K562 (cell line): ENCODE measurements around the gene ADCY4. TPM values are rescaled to one million over a fixed set of nuclear protein-coding genes. Genes with fewer than 3 reads are reported as not detected.

Source experiments
- ATAC-seq: fragments of 200-7000 bp; cut with Tn5 transposase; 3 replicates; pipeline ENCODE4 v1.9.1; 2020; ENCODE audit warnings: moderate library complexity
- BruUV-seq: library from RNA; stranded (reverse); fragments of 400-500 nt; replicated peaks from 2 replicates; lab custom pipeline; 2021; lab: Mats Ljungman, UMichigan
- CTCF ChIA-PET: fragments of 300-600 bp; formaldehyde crosslinking; extraction: SDS; loops from one replicate; lab custom pipeline; 2021; ENCODE audit warnings: low intra/inter-chr PET ratio; lab: Yijun Ruan, JAX
- POLR2A ChIA-PET: fragments of 300-600, 350-650 bp; sonication (Branson Sonifier 250); formaldehyde crosslinking; extraction: SDS; loops from one replicate; lab custom pipeline; 2021; ENCODE audit warnings: antibody characterized with exemption, inconsistent platforms; lab: Yijun Ruan, JAX
- DNase-seq, 4 experiments: peaks; one replicate each; pipeline versions ENCODE4 v3.0.0 to v3.0.0-alpha.2; 2011 to 2018; ENCODE audit warnings: low spot score in 3 of 4, mixed read lengths in 3 of 4; ENCODE audit errors: extremely low read depth in 1 of 4
- FAIRE-seq: peaks from 2 replicates; lab custom pipeline; 2011; peaks lifted over from hg19 to GRCh38; lab: Jason Lieb, UNC
- H2AFZ ChIP-seq: 2 replicates; pipeline ENCODE4 v1.6.0; 2011; ENCODE audit warnings: low read depth, low read length, control low read depth, inconsistent platforms
- H3K27ac ChIP-seq: fragments of 200-600 bp; 3 replicates; pipeline ENCODE4 v1.8.0; 2011; ENCODE audit warnings: low read depth, mild to moderate bottlenecking, control low read depth, inconsistent platforms, low read length, moderate library complexity, mixed read lengths; ENCODE audit errors: extremely low read depth
- H3K27me3 ChIP-seq, 2 experiments: fragments of 300-600 bp in 1 of 2; 2 replicates in 1 of 2; 3 replicates in 1 of 2; pipeline versions ENCODE4 v1.6.0 to v1.8.0; 2011; ENCODE audit warnings: inconsistent platforms in 2 of 2, low read length in 2 of 2, mild to moderate bottlenecking in 1 of 2, mixed read lengths in 1 of 2, moderate library complexity in 1 of 2; ENCODE audit not compliant: control insufficient read depth in 2 of 2, insufficient read depth in 2 of 2
- H3K36me3 ChIP-seq: fragments of 300-600 bp; 3 replicates; pipeline ENCODE4 v1.8.0; 2011; ENCODE audit warnings: mild to moderate bottlenecking, low read length, inconsistent platforms; ENCODE audit not compliant: control insufficient read depth, insufficient read depth
- H3K4me1 ChIP-seq, 2 experiments: fragments of 200-600 bp in 1 of 2; replicated peaks in 1 of 2; 2 replicates in 1 of 2; 3 replicates in 1 of 2; pipeline versions ENCODE4 v1.5.1 to v1.8.0; 2011; ENCODE audit warnings: inconsistent platforms in 2 of 2, low read length in 2 of 2, mild to moderate bottlenecking in 1 of 2, mixed read lengths in 1 of 2, moderate library complexity in 1 of 2; ENCODE audit not compliant: control insufficient read depth in 2 of 2, insufficient read depth in 2 of 2
- H3K4me2 ChIP-seq: 2 replicates; pipeline ENCODE4 v1.6.1; 2011; ENCODE audit warnings: low read length, control low read depth, inconsistent platforms, mixed read lengths; ENCODE audit not compliant: insufficient read depth
- H3K4me3 ChIP-seq: fragments of 200-600 bp; sonication (generic), shearing (Covaris generic); 2 replicates; pipeline ENCODE4 v1.5.1; 2016; ENCODE audit warnings: control low read depth, inconsistent platforms
- H3K79me2 ChIP-seq: fragments of 200-600 bp; 3 replicates; pipeline ENCODE4 v1.8.0; 2011; ENCODE audit warnings: low read length, inconsistent platforms; ENCODE audit not compliant: control insufficient read depth, insufficient read depth
- H3K9ac ChIP-seq, 2 experiments: 2 replicates each; pipeline versions ENCODE4 v1.6.0 to v1.6.1; 2011; ENCODE audit warnings: low read depth in 2 of 2, low read length in 2 of 2, control low read depth in 1 of 2, inconsistent platforms in 1 of 2, mild to moderate bottlenecking in 1 of 2, mixed read lengths in 1 of 2; ENCODE audit not compliant: insufficient read depth in 1 of 2
- H3K9me1 ChIP-seq: one replicate; pipeline ENCODE4 v1.6.0; 2011; ENCODE audit warnings: inconsistent platforms, mild to moderate bottlenecking, low read length, moderate library complexity; ENCODE audit not compliant: control insufficient read depth, insufficient read depth
- H3K9me3 ChIP-seq: replicated peaks from 2 replicates; pipeline ENCODE4 v1.5.1; 2011; ENCODE audit warnings: low read depth, low read length, inconsistent platforms; ENCODE audit not compliant: control insufficient read depth, insufficient read depth
- H4K20me1 ChIP-seq: replicated peaks from 2 replicates; pipeline ENCODE4 v1.6.1; 2011; ENCODE audit warnings: low read length, inconsistent platforms, mixed read lengths; ENCODE audit not compliant: control insufficient read depth, insufficient read depth
- ADNP ChIP-seq: fragments of 200-800 bp; sonication (Bioruptor generic); IDR thresholded peaks from 2 replicates; pipeline ENCODE4 v1.6.1; 2016; ENCODE audit warnings: missing genetic modification characterization, missing compliant biosample characterization
- AFF4 ChIP-seq: sonication (generic); formaldehyde crosslinking; IDR thresholded peaks from 2 replicates; pipeline ENCODE4 v1.8.0; 2023; ENCODE audit warnings: mild to moderate bottlenecking, missing genetic modification reagents
- ASH1L ChIP-seq: fragments of 450-650 bp; IDR thresholded peaks from 2 replicates; pipeline ENCODE4 v1.6.1; 2018; ENCODE audit warnings: borderline replicate concordance, mild to moderate bottlenecking, low read depth; ENCODE audit not compliant: partially characterized antibody
- CSDE1 ChIP-seq, 2 experiments: fragments of 450-650 bp; IDR thresholded peaks; 2 replicates each; pipeline ENCODE4 v1.6.1; 2016; ENCODE audit warnings: mild to moderate bottlenecking in 1 of 2
- ELK1 ChIP-seq: sonication (generic); formaldehyde crosslinking; IDR thresholded peaks from 2 replicates; pipeline ENCODE4 v1.8.1; 2022; ENCODE audit warnings: missing genetic modification reagents
- GTF2B ChIP-seq: IDR thresholded peaks from 2 replicates; pipeline ENCODE4 v1.6.1; 2011; ENCODE audit not compliant: insufficient read length; ENCODE audit errors: extremely low read depth
- HCFC1 ChIP-seq: IDR thresholded peaks from 2 replicates; pipeline ENCODE4 v1.6.1; 2012; ENCODE audit warnings: low read depth, low read length, improper control_type of control experiment
- HNRNPK ChIP-seq: fragments of 200-400 bp; formaldehyde crosslinking; IDR thresholded peaks from one replicate; pipeline ENCODE4 v1.6.1; 2018; ENCODE audit warnings: mild to moderate bottlenecking, low read depth, low read length; ENCODE audit not compliant: poor library complexity, severe bottlenecking
- NFATC3 ChIP-seq: fragments of 450-650 bp; IDR thresholded peaks from 2 replicates; pipeline ENCODE4 v1.6.1; 2017; ENCODE audit warnings: mild to moderate bottlenecking
- PPARD ChIP-seq: fragments of 250-450 bp; sonication (Bioruptor Pico); IDR thresholded peaks from 2 replicates; pipeline ENCODE4 v1.8.0; 2022; ENCODE audit warnings: inconsistent platforms, mild to moderate bottlenecking, moderate library complexity
- PRPF4 ChIP-seq: fragments of 200-400 bp; formaldehyde crosslinking; IDR thresholded peaks from one replicate; pipeline ENCODE4 v1.6.1; 2017; ENCODE audit warnings: low read length, low read depth, mild to moderate bottlenecking; ENCODE audit not compliant: insufficient read depth, poor library complexity, severe bottlenecking
- SIRT6 ChIP-seq: IDR thresholded peaks from one replicate; pipeline ENCODE4 v1.6.1; 2012; ENCODE audit warnings: low read depth, mild to moderate bottlenecking, control low read depth, inconsistent platforms, low read length, moderate library complexity
- SMC3 ChIP-seq: conservative IDR thresholded peaks from 2 replicates; pipeline ENCODE4 v1.6.1; 2011; ENCODE audit warnings: low read depth, low read length, improper control_type of control experiment; ENCODE audit not compliant: insufficient read depth
- ZNF79 ChIP-seq: fragments of 250-450 bp; sonication (Bioruptor Pico); IDR thresholded peaks from 2 replicates; pipeline ENCODE4 v1.4.0; 2020; ENCODE audit warnings: low read depth, mild to moderate bottlenecking, moderate library complexity
- ZNF830 ChIP-seq: fragments of 250-450 bp; sonication (Bioruptor Pico); IDR thresholded peaks from 2 replicates; pipeline ENCODE4 v1.5.0; 2021; ENCODE audit warnings: mild to moderate bottlenecking
- WGBS: fragments of 100-300 bp; shearing (Covaris generic); methylation state at CpG from one replicate; pipeline ENCODE4 v1.1.6; 2016; ENCODE audit warnings: low coverage, mixed read lengths; ENCODE audit not compliant: insufficient coverage; ENCODE audit errors: missing lambda C conversion rate; 5-methylcytosine and 5-hydroxymethylcytosine counted together
- in situ Hi-C: fragments of 300-500 bp; cut with MboI; formaldehyde crosslinking; loops from 4 replicates; pipeline ENCODE4 v1.15.0; 2018; ENCODE audit warnings: inconsistent platforms, mixed read lengths
- intact Hi-C: fragments of 100-400 bp; cut with micrococcal nuclease; formaldehyde crosslinking; loops from 2 replicates; pipeline ENCODE4 v1.14.2; 2022
- polyA plus RNA-seq, 8 experiments: library from polyadenylated mRNA; depleted of rRNA in 4 of 8; stranded (reverse) in 5 of 8; unstranded in 3 of 8; fragments of >200 nt; fragmentation: Nextera tagmentation in 2 of 8; fragmentation: Illumina TruSeq in 1 of 8; extraction: Ambion mirVana in 2 of 8; extraction: Trizol in 1 of 8; gene quantifications; 2 replicates each; pipeline versions ENCODE4 v1.2.1 to v1.2.3, GENCODE V29; 2011 to 2014; ENCODE audit warnings: inconsistent platforms in 1 of 8, missing spikeins in 1 of 8
- total RNA-seq, 7 experiments: library from RNA; depleted of rRNA in 6 of 7; stranded (reverse); fragments of >200 nt in 6 of 7; fragmentation: Illumina TruSeq in 2 of 7; extraction: Trizol in 2 of 7; gene quantifications; 2 replicates each; pipeline versions ENCODE4 v1.2.1 to v1.2.3, GENCODE V29; 2011 to 2021; ENCODE audit warnings: low replicate concordance in 1 of 7

Gene ADCY4
- total and polyA plus RNA-seq, 9 of the 15 experiments (the other 6 are each of a cell fraction or from before 2014, with no cell fraction given) = 0.04 to 0.31 (median 0.15) TPM; not detected in 2

DNA sequence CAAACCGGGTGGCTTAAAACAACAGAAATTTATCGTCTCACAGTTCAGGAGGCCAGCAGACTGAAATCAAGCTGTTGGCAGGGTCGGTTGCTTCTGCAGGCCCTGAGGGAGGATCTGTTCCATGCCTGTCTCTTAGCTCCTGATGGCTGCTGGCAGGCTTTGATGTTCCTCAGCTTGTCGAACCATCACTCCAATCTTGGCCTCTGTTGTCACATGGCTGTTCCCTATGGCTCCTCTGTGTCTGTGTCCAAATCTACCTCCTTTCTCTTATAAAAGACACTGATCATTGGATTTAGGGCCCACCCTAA is 47.1 kb upstream of the ADCY4 start (continued):
- TF ChIP-seq ELK1 (CRISPR knock-in tag) (no peak), HCFC1 (no peak), CSDE1 (IDR thresholded peaks at IDR 0.05) (no peak), ZNF830 (CRISPR knock-in tag) (no peak)

- DNase-seq = no peak
- TF ChIP-seq HNRNPK (no peak), PRPF4 (no peak), ASH1L (no peak), SMC3 (no peak), PPARD (CRISPR knock-in tag) (no peak), AFF4 (CRISPR knock-in tag) (no peak), ADNP (tag) (no peak), ZNF79 (no peak), NFATC3 (no peak), GTF2B (no peak), SIRT6 (no peak)
These were observed 46.6 kb upstream of the ADCY4 start for GRCh38 chr14:24381363-24382063.

More at GRCh38 chr14:24381363-24382063, 46.6 kb upstream of the ADCY4 start:
- Histone ChIP-seq H3K9ac (no peak overlapping the region), H2AFZ (no peak overlapping the region), H3K9me1 (no peaks in the 10 kb centered on the region), H3K9me3 (no peaks in the 10 kb centered on the region), H4K20me1 (no peaks in the 10 kb centered on the region), H3K27ac (no peak overlapping the region), H3K4me2 (no peak overlapping the region), H3K27me3 (no peaks in the 10 kb centered on the region), H3K36me3 (no peaks in the 10 kb centered on the region), H3K79me2 (no peaks in the 10 kb centered on the region), H3K4me1 (peaks cover 16 to 24% of the 10 kb centered on the region in 2 experiments), H3K4me3 (no peak overlapping the region)
- FAIRE-seq = no peak
- ChIA-PET CTCF (no interaction called here), POLR2A (interaction anchor here (0.6 kb wide), 1 partner anchor 28 kb away, joined by 3 read pairs; no protein-coding TSS in a partner anchor)
- ATAC-seq = no peak
- BruUV-seq = no TSS peak
- intact Hi-C loops = no loop called here
- in situ Hi-C loops = no loop called here
- WGBS = 52% methylated on average over 6 of the region's 8 CpGs
